NCI-H345 (cell line): ENCODE measurements around the gene EEF1AKMT3.

Source experiments
- DNase-seq: peaks from one replicate; lab custom pipeline; 2025; lab: John Stamatoyannopoulos, UW

The EEF1AKMT3 gene

DNA sequence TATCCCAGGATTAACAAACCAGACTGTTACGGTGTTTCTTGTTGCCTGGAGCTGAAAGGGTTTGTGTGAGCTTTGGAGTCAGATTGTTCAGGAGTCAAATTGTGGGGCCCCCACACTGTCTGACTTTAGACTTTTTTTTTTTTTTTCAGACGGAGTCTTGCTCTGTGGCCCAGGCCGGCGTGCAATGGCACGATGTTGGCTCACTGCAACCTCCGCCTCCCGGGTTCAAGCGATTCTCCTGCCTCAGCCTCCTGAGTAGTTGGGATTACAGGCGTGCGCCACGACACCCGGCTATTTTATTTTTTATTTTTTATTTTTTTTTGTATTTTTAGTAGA, 11.0 kb downstream of the EEF1AKMT3 start:
- DNase-seq, result no peak

DNA sequence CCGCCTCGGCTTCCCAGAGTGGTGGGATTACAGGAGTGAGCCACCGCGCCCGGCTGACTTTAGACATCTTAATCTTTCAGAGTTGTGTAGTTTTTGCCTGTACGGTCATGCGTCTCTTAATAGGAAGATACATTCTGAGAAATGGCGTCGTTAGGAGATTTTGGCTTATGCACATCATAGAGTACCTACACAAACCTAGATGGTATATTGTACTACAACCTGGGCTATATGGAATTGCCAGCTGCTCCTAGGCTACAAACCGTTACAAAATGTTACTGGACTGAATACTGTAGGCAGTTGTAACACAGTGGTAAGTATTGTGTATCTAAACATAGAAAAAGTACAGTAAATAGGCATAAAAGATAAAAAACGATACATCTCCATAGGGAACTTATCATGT, 11.4 kb downstream of the EEF1AKMT3 start:
- no peak for DNase-seq

DNA sequence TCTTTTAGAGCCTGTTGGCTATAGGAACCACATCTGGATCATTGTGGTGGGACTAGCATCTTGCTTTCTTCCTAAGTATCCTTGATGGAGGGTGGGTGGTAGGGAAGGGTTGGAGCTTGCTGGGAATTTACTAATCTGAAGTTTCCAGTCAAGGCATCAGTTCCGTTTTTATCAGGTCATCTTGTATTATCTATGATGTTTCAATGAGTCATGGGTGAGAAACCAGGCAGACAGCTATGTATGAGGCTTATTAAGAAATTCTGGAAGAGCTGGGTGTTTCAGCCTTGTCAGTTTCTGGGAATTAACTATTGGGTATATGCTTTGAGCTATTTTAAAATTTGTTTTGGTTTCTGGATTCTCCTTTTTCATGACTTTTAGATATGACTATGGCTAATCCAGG, 21.5 kb downstream of the EEF1AKMT3 start:
- DNase-seq, result no peak

DNA sequence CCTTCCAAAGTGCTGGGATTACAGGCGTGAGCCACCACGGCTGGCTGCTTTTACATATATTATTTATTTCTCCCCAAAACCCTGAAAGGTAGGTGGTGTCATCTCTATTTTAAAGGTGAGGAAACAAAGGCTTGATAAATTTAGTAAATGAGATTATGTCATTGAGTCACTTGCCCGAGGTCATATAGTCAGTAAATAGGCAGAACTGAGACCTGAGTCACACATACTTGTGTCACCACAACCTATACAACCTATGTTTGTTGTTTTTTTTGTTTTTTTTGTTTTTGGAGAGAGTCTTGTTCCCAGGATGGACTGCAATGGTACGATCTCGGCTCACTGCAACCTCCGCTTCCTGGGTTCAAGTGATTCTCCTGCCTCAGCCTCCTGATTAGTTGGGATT, 22.9 kb downstream of the EEF1AKMT3 start:
- no peak for DNase-seq

DNA sequence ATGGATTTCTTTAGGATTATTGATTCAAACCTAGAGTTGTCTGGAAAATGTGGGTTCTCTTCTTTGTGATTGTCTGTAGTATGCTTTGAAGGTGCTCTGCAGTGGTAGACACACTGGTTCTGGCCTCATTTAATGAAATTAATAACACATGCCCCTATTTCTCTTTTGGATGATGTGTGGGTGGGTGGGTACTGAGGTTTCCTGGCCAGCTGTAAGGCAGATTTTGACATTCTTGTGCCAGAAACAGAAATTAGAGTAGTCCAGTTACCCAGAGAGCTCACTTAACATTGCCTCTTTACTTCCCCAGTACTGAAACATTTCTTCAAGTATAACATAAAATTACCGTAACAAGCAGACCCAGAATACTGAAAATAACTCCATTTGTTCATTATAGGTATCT, 24.6 kb downstream of the EEF1AKMT3 start:
- no peak for DNase-seq

DNA sequence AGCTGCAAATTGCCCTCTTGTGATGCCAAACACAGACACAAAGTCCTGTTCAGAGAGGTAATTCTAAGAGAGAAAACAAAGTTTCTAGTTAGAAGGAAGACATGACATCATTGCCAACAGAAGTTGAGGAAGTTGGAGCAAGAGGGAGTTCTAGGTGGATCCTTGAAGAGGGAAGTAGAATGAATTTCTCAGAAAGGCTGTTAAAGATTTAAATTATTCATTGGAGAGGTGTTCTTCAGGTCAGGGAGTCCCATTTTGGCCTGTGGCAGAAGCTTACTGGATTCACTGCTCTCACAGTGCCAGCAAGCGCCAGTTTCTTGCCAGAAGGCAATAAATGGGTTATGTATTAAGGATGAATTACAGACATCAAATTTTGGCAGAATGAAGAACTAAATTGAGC, 25.5 kb downstream of the EEF1AKMT3 start:
- DNase-seq, result no peak

DNA sequence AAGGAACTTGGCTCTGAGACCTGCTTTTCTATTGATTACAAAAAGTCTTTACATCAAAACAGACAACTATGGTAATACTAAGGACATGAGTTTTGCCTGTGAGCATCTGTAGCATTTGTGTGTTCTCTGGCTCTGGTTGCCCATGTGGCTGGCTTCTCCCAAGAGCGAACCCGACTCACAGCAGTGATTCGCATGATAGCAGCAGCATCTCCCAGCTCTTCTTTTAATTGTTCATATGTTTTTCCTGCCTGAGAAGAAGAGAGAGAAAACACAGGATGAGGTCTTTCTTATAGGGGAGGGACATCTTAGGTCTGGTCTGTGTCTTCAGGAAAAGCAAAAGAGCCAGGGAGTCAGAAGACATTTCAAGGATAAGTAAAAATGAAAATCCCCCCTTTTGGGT, 28.6 kb downstream of the EEF1AKMT3 start:
- DNase-seq, result no peak

DNA sequence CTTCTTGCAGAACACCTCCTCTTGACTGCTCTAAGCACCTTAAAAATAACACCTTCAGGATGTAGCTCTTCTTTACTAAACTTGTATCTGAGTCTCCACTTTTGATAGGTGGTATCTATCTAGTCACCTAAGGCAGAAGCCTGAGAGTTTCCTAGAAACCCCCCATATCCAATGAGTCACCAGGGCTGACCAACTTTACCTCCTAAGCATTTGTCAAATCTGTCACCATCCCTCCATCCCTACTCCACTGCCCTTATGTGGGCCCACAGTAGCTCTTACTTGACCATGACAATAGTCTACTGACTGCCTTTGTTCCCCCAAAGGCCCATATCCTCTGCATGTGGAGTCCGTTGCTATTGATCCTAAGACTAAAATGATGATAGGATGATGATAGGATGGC, 30.2 kb downstream of the EEF1AKMT3 start:
- no peak for DNase-seq

DNA sequence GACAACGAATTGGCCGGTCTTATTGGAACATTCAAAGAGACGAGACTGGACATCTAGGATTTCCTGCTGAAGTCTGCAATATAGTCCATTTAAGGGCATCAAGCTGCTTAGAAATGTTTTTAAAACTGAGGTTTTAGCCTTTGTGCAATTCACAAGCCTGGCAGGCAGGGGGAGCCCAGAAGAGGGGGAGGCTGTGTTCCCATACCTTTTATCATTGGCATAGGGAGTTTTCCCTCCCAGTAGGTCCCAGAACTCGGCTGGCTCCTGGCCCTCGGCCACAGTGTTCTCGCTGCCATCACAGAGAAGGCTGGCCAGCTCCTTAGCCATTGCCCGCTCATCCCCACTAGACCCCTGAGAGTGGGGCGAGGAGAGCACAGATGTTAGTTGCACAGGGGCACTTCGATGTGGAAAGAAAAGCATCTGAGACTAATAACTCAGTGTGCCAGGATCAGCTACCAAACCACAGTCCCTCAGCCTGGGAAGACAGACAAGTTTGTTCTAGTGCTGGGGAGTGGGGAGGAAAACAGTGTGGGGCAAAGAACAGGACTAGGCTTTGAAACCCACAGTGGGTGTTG, 31.0 kb downstream of the EEF1AKMT3 start:
- DNase-seq, result peak; percentile 13

DNA sequence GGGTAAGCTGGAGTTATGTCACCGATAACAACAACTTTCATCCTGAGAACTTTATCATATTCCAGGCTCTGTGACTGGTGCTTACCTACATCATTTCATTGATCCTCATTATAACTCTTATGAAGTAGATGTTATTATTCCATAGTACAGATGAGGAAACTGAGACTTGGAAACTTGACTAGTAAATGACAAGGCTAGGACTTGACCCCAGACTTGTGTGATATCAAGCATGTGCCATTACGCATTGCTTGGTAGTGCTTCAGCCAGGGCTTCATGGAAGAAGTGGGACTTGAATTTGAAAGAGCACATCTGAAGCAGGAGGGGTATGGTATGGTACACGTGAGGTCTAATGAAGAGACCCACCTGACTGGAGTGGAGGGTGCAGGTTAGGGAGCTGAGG, 34.3 kb downstream of the EEF1AKMT3 start:
- no peak for DNase-seq

DNA sequence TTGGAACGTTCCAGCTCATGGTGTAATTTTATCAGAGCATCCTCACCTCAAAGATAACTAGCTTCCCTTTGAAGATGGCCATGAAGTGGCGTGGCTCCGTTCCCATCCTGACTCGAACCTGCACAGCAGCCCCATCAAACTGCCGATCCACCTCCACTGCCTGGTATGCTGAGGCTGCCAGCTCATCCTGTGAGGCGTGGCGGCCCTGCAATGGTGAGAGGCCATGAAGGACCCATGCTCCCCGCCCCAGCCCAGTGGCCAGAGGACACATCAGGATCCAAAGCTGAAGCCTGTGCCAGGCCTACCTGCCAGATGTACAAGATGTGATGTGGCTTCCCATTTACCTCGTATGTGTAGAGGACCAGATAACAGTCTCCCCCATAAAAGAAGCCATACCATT, 34.9 kb downstream of the EEF1AKMT3 start:
- DNase-seq, result no peak

DNA sequence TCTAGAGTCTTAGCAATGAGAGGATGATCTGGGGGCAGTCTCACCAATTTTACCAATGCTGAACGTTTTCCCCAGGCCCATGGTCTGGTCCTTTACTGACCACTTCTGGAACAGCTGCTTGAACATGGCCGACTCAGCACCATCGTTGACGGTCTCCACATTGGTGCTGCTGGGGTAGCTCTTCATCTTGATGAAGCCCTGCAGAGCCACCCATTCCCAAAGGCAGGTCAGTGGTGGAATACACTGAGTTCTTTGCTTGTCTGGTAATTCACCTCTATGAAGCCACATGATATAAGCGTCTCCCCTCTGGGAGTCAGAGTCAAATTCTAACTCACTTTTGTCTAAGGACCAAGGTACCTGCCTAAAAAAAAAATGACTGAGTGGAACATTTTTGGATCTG, 35.9 kb downstream of the EEF1AKMT3 start:
- DNase-seq, result no peak

DNA sequence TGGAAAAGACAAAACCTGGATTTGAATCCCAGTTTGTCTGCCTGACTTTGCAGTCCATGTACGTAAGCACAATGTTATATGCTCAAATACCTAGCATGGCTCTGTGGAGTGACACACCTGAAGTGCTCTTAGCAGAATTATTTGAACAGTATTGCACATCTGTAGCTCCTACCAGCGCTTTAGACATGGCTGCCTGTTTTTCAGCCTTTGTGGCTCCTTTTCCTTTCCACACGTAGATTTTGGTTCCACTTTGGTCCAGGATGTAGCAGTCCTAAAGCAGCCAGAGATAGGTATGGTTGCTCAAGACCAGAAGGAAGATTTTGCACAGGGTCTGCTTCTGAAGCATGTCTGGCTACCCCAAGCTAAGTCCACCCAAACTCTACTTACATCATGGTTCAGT, 37.0 kb downstream of the EEF1AKMT3 start:
- no peak for DNase-seq

DNA sequence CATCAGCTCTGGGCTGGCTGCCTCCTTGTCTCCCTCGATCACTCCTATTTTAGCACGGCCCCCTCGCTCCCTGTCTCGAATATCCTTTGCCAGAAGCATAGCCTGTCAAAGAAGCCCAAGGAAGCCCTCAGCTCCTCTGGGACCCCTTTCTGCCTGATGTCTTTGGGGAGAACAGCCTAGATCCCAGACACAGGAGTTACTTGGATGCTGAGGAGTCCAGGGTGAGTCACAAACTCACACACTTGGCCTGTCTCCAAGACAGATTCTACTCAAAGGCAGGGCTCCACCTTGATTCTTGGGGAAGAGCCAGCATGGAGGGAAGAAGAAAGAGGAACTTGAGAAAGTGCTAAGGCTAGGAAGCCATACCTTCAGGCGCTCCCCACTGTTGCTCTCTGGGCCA, 38.0 kb downstream of the EEF1AKMT3 start:
- DNase-seq, result no peak

DNA sequence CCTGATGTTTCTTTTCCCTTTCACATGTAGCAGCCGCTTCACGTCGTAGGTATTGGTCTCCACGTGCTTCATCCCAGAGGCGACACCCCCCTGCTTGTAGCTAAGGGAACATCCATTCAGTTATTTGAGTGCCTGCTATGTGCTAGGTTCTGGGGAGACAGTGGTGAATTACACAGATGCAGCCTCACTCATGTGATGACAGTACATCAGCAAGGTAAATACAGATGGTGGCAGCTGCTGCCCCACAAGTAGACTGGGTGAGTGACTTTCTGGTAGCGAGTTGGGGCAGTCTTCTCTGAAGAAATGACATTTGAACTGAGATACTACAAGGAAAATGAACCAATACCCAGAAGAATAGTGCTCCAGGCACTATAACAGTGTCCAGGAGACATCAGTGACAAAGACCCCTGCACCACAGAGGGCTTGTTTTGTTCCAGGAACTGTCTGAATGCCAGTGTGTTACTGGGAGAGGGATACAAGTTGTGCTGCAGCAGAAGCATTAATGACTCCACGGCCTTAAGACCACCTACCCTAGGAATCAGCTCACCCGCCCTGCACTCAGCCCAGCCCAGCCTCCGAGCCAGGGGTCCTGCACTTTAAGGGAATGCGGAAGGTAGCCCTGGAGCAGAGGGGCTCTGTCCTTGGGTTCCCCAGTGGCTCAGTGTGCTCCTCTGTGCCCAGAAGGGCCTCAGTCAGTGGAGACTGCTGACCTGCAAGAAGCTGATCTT, 38.8 kb downstream of the EEF1AKMT3 start:
- DNase-seq, result no peak

DNA sequence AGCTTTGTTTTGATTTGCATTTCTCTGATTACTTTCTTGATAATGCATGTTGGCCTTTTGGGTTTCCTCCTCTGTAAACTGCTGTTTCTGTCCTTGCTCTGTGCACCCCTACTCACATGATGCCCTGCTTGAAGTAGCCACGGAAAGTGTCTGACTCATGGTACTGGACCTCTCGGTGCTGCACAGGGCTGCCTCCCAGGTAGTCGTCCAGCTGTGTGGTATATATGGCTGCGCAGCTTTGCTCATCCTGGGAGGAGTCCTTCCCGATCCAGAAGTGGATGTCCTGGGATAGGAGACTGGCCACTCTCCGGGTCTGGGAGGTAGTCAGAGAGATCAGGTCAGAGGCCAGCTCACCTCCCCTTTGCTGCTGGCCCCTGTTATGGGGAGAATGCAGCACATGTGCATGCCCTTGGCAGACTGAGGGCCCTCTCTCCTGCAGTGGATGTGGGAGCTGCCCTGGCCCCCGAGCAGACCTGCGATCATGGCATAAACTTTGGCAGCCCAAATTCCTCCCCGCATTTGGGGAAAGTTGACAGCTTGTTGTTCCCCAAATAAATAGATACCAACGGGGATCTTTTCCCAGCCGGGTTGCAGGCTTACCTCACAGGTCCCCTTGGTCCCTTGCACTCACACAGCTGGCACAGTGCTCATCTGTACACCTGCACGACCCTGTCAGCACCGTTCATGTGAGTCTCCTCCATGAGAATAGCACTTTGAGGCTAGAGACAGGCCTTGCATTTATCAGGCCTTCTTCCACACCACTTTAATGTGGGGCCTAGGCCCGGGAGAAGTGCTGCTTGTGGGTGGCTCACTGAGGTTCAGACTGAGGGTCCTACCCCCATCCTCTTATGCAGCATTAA, 40.9 kb downstream of the EEF1AKMT3 start:
- DNase-seq, result no peak

DNA sequence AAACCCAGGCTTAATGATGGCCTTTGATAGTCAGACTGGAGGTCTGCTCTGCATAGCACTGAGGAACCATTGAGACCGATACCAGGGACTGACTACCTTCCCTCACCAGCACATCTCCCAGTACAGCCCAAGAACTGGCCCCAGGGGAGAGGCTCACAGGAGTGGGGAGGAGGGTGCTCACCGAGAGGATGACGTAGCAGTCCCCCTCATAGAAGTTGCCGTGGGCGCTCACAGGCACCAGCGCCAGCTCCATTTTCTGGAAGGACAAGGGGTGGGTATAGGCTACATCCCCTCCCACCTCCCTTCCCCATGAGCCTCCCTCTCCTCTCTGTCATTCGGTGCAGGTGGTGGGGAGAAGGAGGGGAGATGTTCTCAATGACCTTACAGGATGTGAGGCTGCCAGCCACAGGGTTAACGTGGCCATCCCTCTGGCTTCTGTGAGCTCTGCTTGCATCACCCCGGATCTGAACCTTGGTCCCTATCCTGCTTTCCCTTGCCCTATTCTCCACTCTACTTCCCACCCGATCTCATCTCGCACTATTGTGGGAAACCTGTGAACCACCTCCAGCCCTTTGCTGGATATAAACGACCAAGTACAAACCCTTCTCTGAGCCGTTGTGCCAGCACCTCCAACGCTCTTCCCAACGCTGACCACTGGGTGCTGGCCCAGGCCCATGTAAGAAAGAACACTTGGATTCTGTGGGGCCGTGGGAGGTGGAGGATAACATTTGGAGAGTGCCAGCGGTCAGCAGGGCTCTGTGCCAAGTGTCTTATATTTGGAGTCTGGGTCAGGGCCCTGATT, 41.8 kb downstream of the EEF1AKMT3 start:
- no peak for DNase-seq

DNA sequence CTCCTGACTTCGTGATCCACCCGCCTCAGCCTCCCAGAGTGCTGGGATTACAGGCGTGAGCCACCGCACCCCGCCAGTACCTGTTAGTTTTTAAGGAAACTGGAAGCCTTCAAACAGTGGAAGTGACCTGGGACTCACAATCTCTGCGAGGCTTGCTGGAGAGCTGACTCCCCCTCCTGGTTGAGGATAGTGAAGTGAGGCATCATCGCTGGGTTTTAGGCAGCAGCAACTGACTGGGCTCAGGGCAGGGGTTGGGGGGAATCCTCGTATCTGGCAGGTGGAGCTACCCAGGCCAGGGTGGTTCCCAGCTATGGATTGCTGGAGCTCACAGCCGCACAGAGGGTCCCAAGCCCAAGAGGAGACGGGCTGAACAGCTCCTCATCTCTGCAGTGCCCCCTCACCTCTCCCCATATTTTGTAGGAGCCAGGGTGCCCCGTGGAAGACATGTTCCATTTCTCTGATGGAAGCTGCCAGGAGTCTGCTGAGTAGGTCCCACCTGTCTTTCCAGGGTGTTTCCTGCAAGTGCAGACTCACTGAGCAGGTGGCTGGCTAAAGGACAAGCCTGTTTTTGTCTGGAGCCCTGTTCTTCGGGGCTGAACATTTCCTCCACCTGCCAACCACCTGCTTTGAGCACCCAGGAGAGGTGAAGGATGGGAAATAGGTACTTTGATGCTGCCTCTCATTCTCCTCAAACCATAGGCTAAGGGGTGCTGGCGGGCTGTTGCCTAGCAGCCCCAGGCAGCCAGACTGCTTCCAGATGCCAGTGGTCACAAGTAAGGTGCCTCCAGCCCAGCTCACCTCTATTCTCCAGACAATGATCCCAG, 43.0 kb downstream of the EEF1AKMT3 start:
- peak; percentile 74 for DNase-seq

DNA sequence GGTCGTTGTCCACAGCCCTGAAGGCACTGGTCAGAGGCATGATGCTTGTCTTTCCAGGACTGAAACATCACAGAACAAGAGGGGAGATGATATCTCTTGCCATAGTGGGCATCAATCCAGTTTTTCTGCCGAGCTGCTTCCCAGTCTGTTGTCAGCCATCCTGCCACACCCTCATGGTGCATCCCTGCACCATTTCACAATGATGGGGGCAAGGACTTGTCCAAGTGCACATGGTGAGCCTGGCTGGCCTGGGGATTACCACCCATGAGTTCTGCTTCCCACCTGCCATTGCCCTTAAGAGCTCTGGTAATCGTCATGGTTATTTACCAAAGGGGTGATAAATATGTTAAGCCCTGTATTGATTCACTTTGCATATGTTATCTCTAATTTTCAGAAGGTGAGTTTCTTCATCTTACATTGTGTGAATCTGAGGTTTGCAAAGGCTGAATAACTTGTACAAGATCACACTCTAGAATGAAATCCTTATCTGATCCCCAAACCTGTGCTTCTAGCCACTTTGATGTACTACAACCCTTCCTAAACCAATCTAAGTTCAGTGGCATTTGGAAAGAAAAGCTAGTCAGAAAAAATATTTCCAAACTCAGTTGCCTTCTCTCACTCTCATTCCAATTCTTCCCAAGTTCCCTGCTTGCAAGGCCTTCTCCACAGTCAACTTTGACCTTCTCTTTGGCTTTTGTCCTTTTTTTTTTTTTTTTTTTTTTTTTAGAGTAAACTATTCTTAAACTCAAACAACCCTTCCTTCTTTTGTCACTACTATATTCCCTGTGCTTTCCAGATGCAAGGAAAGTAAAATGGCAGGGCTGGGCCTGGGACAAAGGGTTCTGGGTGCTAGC, 43.8 kb downstream of the EEF1AKMT3 start:
- DNase-seq, result peak; percentile 48

DNA sequence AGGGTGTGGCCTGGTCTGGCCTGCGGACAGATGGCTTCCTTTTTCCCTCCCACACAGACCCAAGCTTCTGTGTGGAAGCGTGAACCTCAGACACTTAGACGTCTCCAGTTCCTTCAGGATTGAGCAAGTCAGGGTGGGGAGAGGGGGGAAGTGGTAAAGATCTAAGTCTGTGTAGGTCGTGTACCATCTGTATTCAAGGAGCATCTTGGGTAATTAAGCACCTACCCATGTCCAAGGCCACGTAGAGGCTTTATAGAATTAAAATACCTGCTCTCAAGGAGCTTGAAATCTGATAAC, 44.4 kb downstream of the EEF1AKMT3 start:
- no peak for DNase-seq
